HG03159 (cell line): Measurements from ENCODE around the gene NKTR.

Experiments
- ATAC-seq: cut with Tn5 transposase; IDR thresholded peaks from one replicate; pipeline ENCODE4 v1.9.1; 2021; ENCODE audit warnings: mild to moderate bottlenecking, moderate library complexity; ENCODE audit not compliant: unreplicated experiment

NKTR gene

GRCh38 chr3:42647821-42648459 is 47.5 kb downstream of the NKTR start:
- ATAC-seq: no peak

- ATAC-seq: no peak
Measured at GRCh38 chr3:42649006-42649405, 48.5 kb downstream of the NKTR start.

GRCh38 chr3:42649783-42650182 is 49.3 kb downstream of the NKTR start:
- ATAC-seq: no peak

GRCh38 chr3:42651248-42652091 is 51.0 kb downstream of the NKTR start:
- ATAC-seq: no peak

GRCh38 chr3:42652251-42652610 is 51.7 kb downstream of the NKTR start:
- no peak for ATAC-seq

- no peak for ATAC-seq
Measured at GRCh38 chr3:42652611-42653302, 52.3 kb downstream of the NKTR start.

GRCh38 chr3:42653303-42653559 is 52.7 kb downstream of the NKTR start:
- ATAC-seq: no peak

- ATAC-seq: no peak
Measured at GRCh38 chr3:42653560-42654330, 53.3 kb downstream of the NKTR start, which contains the start of gene ZBTB47. ZBTB47 (plus strand) TSS chr3:42653697; CDS start chr3:42658356, 4,659 bp downstream.

- no peak for ATAC-seq
Measured at GRCh38 chr3:42654331-42655201, 54.1 kb downstream of the NKTR start.

GRCh38 chr3:42655331-42655888 is 54.9 kb downstream of the NKTR start:
- no peak for ATAC-seq

GRCh38 chr3:42655980-42656679 is 55.6 kb downstream of the NKTR start:
- no peak for ATAC-seq

- no peak for ATAC-seq
Measured at GRCh38 chr3:42656680-42657610, 56.5 kb downstream of the NKTR start.

- ATAC-seq: no peak
Measured at GRCh38 chr3:42657675-42658074, 57.2 kb downstream of the NKTR start.

GRCh38 chr3:42658091-42658770 is 57.7 kb downstream of the NKTR start:
- no peak for ATAC-seq

GRCh38 chr3:42658771-42659390 is 58.4 kb downstream of the NKTR start:
- no peak for ATAC-seq

GRCh38 chr3:42659451-42660130 is 59.1 kb downstream of the NKTR start:
- no peak for ATAC-seq
